HG02610 (cell line): Measurements from ENCODE around the gene TNFRSF9.
"Not testable (repeated sequence)": the region's sequence is repeated elsewhere in the genome, so short reads cannot be mapped to it uniquely, and the experiment has no call there.

Source experiments
- ATAC-seq: cut with Tn5 transposase; IDR thresholded peaks from one replicate; pipeline ENCODE4 v1.9.1; 2021; ENCODE audit warnings: mild to moderate bottlenecking, moderate library complexity; ENCODE audit not compliant: unreplicated experiment

Gene TNFRSF9

DNA sequence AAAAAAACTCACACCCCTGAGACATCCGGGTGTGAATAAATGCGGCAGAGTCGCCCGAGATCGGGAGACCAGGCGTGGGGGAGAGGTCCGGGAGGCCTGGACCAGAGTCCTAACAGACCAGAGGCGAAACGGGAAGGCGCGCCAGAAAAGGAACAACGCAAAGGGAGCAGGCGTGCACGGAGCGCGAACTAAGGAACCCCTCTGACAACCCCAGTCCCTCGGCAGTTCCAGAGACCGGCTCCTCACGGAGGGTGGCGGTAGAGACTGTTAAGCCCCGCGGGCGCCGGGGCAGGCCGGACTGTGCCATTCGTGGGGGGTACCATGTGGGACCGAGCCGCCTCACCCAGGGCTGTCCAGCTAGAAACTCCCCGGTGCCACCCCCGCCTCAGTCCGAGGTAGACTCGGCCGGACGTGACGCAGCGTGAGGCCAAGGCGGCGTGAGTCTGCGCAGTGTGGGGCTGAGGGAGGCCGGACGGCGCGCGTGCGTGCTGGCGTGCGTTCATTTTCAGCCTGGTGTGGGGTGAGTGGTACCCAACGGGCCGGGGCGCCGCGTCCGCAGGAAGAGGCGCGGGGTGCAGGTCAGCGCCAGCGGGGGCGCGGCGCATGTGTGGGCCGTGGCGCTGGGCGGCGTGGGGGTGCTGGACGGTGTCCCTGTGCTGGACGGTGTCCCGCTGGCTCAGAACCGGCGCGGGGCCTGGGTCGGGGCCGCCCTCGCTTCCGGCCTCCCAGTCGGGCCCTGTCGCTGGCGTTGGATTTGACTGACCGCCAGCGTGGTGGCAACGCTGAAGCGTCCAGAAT lies 20.8 kb upstream of the TNFRSF9 start, which contains the start of gene PARK7:
Gene PARK7, plus strand, starts transcription at position 496 of the 798 bp plus-strand sequence. CDS start 1,075 bp downstream, outside the sequence.
- ATAC-seq: peak; percentile 92

DNA sequence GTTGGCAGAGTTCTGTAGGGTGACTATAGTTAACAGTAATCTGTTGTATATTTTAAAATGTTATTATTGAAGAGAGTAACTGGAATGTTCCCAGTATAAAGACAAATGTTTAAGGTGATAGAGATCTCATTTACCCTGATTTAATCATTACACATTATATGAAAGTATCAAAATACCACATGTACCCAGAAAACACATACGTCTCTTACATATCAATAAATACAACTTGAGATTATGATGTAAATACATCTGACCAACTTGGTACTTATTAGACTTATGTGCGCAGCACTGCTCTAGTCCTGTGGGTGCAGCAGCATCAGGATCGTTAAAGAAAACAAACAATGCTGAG lies 20.2 kb upstream of the TNFRSF9 start:
- no peak for ATAC-seq

DNA sequence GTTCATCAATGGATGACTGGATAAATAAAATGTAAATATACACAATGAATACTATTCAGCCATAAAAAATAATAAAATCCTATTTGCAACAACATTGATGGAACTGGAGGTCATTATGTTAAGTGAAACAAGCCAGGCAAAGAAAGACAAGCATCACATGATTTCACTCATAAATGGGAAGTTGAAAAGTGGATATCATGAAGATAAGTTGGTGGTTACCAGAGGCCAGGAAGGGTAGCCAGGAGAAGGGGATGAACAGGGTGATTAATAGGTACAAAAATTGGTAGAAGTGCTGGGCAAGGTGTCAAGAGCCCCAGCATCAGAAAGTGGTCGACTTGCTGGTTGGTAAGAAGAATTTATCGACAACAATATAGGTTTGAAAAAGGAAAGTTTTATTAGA lies 19.5 kb upstream of the TNFRSF9 start:
- ATAC-seq: no peak

DNA sequence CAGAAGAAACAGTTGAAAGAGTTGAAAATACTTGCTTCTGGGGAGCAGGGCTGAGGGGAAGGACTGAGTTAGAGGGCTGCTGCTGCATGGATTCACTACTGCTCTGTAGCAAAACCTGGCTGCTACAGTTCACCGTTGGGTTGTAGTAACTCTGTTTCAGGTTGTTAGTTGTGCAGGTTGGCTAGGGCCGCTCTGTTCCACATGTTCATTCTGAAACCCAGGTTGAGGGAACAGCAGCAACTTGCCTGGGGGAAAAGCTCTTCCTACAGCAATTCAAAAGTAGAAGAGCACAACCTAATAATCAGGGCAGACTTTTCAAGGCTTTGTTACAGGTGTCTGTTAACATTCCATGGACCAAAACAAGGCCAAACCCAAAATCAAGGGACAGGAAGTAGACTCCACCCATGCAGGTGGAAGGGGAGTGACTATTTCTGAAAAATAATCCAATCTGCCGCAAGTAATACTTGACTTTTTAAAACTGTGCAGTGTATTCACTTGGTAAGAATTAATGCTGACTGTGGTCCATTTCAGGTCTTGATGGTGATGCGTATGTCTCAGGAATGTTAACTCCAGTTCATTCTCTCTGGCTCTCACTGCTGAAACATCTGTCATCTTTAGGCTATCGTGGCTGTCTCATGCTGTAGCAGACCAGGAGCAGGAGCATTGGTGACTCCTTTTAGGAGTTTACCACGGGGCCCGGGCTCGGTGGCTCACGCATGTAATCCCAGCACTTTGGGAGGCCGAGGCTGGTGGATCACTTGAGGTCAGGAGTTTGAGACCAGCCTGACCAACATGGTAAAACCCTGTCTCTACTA lies 15.8 kb upstream of the TNFRSF9 start:
- ATAC-seq: no peak

DNA sequence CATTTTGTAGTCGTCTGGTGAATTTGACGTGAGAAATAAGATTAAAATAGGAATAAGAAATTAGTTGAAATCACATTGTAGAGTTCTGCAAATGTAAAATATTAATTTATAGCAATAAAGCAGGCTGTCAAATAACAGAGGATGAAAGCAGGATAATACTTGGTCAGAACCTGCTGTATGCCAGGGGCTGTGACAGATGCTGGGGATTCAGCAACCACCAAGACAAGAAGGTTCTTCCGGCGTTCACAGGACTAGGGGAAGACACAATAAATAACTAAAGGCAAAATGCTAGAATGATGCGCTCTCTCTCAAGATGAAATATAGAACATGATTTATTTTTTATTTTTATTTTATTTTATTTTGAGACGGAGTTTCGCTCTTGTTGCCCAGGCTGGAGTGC lies 14.0 kb upstream of the TNFRSF9 start:
- ATAC-seq: no peak

DNA sequence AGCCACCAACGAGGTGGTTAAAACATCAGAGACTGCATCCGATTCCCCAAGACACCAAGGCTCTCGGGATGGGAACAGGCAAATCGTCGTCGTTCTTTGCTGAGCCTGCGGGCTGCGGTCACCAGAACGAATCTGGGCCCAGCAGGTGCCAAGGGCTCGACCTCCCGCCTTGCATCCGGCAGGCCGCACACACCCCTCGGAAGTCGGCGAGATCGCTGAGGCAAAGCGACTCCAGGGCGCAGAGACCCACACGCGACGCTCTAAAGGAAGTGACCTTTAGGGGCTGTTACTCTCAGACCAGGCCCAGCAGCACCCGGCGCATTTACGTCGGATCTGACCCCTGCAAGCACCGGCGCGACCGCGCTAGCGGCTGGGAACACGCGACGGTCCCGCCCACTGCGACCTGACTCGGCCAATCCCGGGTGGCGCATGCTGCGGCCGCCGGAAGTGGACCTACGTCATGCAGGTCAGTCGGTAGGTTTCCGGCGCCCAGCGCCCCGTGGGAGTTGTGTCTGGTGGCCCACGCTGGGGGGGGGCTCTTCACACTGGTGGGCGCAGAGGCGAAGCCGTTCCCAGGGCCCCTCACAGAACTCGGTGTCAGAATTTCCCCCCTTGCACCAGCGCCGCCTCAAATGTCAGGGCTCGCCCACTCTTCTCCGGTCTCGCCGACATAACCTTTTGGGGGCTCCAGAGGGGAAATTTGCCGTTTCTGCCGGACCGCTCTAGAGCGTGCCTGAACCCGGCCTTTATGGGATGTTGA lies 13.4 kb upstream of the TNFRSF9 start:
- peak; percentile 93 for ATAC-seq

DNA sequence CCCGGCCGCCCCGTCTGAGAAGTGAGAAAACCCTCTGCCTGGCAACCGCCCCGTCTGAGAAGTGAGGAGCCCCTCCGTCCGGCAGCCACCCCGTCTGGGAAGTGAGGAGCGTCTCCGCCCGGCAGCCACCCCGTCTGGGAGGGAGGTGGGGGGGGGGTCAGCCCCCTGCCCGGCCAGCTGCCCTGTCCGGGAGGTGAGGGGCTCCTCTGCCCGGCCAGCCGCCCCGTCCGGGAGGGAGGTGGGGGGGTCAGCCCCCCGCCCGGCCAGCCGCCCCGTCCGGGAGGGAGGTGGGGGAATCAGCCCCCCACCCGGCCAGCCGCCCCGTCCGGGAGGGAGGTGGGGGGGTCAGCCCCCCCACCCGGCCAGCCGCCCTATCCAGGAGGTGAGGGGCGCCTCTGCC lies 12.2 kb upstream of the TNFRSF9 start:
- not testable (repeated sequence) for ATAC-seq

DNA sequence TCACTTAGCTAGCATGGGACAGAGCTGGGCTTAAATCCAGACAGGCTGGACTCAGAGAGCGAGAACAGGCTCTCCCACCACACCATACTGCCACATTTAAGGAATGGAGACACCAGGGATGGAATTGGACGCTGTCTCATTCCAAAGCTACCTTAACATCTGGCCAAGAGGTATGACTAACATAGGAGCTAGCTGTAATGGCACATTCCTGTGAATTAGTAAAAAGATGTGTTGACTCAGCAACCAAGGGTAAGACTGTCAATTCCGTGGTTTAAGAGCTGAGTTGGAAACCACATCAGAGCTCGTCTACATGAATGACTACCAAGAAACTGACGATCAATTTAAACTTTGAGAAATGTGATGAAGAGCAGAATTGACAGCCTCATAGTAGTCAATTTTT lies 8.3 kb upstream of the TNFRSF9 start:
- no peak for ATAC-seq

DNA sequence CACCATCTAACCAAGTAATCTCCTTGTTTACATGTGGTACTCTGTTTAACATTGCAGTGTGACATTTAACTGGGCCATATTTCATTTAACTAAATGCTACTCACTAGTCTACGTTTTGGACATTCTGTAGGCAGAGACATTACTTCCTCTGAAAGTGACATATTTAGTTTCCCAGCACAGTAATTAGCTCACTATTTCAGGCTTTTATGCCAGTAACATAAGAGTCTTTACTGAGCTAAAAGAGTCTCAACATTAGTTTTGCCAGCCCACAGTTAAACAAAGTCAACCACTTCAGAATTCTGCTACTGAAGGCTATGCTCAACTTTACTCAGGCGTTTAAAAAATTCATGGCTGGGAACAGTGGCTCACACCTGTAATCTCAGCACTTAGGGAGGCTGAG lies 2.6 kb upstream of the TNFRSF9 start:
- ATAC-seq: no peak

DNA sequence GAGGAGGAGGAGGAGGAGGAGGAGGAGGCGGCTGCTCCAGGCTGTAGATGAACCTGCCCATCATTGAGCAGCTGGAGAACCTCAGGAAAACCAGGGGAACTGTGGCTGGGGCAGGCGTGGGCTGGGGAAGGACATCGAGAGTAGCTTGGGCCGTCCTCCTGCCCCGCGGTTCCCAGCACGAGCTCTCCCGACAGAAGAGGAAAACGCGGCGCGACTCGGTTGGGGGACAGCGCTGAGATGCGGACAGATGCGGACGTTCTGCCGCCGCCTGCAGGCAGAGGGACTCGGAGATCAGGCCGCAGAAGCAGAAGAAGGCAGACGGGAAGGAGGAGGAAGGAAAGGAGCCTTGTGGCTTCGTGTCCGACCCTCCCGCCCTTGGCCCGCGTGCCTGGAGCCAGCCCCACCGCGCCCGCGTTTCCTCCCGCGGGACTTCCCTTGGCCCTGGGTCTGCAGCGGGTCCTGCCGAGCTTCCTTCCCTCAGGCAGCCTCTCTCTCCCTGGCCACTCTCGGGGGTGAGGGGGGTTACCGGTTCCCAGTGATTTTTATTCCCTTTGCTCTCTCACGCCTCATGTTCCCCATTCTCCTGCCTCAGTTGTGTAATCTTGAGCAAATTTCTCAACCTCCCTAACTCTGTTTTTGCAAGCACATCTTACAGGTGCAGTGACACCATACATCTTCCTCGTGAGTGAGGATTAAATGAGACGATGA lies 1.7 kb upstream of the TNFRSF9 start:
- no peak for ATAC-seq

DNA sequence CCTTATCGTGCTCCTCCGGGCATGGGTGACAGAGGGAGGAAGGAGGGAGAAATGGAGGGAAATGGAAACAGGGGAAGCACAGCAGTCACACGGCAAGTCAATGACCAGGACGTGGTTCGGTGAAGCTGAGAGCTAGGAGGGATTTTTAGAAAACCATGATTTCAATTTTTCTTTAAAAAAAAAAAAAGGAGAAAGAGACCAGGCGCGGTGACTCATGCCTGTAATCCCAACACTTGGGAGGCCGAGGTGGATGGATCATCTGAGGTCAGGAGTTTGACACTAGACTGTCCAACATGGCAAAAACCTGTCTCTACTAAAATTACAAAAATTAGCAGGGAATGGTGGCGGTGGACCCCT lies 776 bp upstream of the TNFRSF9 start:
- ATAC-seq: no peak

DNA sequence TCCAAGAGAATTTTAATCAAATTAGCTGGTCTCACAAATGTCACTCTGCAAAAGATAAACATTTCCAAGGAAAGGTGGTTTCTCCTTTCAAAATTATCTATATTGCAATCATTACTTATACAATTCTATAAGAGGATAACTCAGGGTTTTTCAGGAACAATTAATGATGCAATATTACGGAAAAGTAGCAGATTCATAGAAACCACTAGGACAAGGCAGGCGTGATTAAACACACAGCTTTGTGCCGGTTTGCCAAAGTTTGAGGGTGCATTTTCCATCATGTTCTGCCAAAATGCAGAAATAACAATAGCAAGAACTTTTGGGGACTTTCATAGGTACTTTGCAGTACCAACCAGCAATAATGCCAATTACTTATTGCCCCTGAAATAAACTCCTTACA lies 605 bp downstream of the TNFRSF9 start:
- ATAC-seq: no peak

DNA sequence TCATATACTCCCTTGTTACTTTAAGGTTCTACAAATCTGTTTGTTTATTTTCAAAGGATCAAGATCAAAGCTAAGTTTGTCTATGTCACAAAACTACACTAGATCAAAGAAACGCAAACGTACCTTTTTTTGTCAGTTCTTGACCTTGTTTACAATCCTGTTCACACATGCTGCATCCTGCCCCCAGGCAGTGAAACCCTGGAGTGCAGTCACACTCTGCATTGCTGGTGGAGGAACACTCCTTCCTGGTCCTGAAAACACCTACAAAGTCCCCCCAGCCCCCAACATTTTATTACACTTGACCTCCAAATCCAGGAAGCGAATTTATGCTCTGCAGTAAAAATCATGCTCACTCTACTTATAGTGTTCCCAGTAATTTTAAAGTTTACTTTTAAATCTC lies 2.6 kb downstream of the TNFRSF9 start:
- no peak for ATAC-seq

DNA sequence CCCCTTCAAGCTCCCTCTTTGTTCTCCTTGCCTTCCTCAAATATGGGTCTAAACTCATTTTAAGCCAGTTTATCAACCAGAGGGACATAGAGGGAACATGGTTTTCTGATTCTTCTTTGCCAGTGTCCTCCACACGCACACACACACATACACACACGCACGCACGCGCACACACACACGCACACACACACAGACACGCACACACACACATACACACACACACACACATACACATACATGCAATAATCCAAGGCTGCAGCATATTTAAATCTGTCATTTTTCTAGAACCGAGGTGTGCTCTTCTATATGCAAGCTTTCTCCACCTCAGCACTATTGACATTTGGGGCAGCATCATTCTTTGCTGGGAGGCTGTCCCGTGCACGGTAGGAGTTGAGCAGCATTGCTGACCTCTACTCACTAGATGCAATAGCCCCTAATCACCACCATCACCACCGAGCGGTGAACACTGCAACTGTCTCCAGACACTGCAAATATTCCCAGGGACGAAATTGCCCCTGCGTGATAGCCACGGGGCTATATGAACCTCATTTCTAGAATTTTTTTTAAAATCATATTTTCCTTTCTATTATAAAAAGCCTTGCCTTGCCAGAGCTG lies 8.0 kb downstream of the TNFRSF9 start:
- ATAC-seq: no peak

DNA sequence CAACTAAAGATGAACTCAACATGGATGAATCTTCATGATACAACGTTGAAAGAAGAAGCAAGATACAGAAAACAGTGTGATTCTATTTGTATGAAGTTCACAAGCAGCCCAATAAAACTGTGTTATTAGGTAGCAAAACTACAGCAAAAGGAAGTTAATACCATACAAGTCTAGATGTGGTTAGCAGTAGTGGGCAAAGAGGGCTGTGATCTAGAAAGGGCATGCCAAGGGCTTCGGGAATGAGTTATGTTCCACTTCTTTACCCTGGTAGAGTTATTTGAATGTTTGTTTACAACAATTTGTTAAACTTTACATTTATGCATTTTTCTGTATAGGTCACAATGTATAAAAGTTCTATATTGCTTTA lies 9.2 kb downstream of the TNFRSF9 start:
- no peak for ATAC-seq

DNA sequence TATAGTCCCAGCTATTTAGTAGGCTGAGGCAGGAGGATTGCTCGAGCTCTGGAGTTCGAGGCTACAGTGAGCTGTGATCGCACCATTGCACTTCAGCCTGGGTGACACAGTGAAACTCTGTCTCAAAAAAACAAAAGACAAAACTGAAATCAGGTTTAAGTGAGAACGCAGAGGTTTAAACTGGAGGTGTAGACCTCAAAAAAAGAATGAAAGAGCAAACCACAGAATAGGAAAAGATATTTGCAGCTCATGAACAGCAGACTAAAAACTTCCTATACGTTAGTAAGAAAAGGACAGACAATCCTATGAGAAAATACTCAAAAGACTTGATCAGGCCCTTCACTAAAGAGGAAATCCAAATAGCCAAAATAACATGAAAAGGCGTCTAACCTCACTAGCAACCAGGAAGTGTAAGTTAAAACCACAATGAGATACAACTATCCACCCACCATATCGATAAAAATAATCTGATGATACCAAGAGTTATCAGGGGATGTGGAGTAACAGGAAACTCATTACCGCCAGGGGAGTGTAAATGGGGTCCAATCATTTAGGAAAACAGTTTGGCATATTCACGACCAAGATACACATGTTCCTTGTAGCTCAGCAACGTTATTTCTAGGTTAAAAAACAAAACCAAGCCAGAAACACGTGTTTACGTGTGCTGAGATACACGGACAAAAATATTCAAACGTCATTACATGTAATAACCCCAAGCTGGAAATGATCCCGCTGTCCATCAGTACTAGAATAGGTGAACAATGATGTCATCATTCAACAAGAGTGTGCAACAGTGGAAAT lies 9.8 kb downstream of the TNFRSF9 start:
- no peak for ATAC-seq

DNA sequence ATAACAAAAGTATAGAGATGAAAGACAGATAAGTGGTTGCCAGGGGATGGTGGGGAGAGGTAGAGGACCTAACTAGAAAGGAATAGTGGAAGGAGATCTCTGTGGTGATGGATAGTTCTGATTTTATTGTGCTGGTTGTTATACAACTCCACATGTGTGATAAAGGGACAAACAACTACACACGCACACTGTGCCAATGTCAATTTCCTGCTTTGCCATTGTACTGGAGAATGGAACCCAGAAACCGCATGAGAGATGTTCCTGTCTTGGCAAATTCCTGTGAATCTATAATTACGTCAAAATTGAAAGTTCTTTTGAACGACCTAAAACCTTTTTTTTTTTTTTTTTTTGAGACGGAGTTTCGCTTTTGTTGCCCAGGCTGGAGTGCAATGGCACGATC lies 11.0 kb downstream of the TNFRSF9 start:
- no peak for ATAC-seq

DNA sequence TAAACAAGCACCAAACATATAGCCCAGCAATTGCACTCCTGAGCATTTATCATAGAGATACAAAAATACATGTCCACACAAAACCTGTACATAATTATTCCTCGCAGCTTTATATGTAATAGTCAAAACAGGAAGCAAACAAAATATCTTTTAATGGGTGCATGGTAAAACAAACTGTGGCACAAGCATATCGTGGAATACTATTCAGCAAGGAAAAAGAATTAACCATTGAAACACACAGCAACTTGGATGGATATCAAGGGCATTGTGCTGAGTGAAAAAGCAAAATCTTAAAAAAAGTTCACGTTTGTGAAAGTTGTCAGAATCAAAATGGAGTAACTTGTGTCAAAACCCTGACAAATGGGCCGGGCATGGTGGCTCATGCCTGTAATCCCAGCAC lies 12.4 kb downstream of the TNFRSF9 start:
- no peak for ATAC-seq

DNA sequence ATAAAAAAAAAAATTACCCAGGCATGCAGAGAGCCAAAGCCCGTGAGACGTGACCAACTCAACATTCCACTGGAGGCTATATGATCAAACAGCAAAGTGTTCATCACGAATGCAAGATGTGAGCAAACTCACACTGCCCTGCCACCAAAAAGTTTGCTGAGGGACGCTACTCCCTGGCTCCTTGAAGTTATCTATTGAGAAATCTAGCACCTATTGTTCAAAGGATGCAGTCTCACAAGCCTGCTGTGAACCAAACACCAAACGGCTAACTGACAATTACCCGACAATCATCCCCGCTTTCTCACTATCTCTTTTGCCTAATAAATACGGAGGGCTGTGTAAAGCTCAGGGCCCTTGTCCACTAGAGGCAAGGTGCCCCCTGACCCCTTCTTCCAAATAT lies 13.6 kb downstream of the TNFRSF9 start:
- not testable (repeated sequence) for ATAC-seq

DNA sequence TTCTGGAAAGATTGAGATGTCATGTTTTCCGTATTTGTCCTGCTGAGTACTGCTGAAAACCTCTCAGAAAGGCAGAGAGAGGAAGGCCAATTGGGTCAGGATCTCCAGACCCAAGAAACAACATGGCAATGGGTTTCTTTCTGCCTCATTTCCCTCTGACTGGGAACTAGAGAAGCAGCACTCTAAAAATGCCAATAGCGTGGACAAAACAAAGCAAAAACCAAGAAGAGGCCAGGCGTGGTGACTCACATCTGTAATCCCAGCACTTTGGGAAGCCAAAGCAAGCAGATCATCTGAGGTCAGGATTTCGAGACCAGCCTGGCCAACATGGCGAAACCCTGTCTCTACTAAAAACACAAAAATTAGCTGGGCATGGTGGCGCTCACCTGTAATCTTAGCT lies 18.3 kb downstream of the TNFRSF9 start:
- no peak for ATAC-seq
